Measurements from ENCODE around the gene FBXL20. TPM values are rescaled to one million over a fixed set of nuclear protein-coding genes. Genes with fewer than 3 reads are reported as not detected.

FBXL20 gene
- total RNA-seq, 1 experiment from 2014 or later, result 17.2 TPM

- H4K20me1 ChIP-seq (ENCODE audit: insufficient read depth), result no peaks in the 10 kb centered on the region
- ChIA-PET RAD21 (ENCODE audit: low non-redundant PET in 1 of 2, low total read pairs in 2 of 2, uncharacterized antibody in 2 of 2, unreplicated experiment in 2 of 2) (interaction anchor here in 1 of 2 experiments (0.7 kb wide), 1 partner anchor 11 kb away, joined by 3 read pairs; no protein-coding TSS in a partner anchor), POLR2A (no interaction called here), CTCF (no interaction called here)
- TF ChIP-seq ATF3 (IDR thresholded peaks at IDR 0.05) (no peak), SP1 (IDR thresholded peaks at IDR 0.05; ENCODE audit: low read depth) (no peak), YY1 (IDR thresholded peaks at IDR 0.05; ENCODE audit: extremely low read depth, insufficient replicate concordance, low read depth, low read length) (no peak), TCF7L2 (IDR thresholded peaks at IDR 0.05; ENCODE audit: borderline replicate concordance, extremely low read depth, insufficient read depth, insufficient read length) (no peak)
- TF ChIP-seq, protein P1, sequence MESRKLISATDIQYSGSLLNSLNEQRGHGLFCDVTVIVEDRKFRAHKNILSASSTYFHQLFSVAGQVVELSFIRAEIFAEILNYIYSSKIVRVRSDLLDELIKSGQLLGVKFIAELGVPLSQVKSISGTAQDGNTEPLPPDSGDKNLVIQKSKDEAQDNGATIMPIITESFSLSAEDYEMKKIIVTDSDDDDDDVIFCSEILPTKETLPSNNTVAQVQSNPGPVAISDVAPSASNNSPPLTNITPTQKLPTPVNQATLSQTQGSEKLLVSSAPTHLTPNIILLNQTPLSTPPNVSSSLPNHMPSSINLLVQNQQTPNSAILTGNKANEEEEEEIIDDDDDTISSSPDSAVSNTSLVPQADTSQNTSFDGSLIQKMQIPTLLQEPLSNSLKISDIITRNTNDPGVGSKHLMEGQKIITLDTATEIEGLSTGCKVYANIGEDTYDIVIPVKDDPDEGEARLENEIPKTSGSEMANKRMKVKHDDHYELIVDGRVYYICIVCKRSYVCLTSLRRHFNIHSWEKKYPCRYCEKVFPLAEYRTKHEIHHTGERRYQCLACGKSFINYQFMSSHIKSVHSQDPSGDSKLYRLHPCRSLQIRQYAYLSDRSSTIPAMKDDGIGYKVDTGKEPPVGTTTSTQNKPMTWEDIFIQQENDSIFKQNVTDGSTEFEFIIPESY (IDR thresholded peaks at IDR 0.05; ENCODE audit: extremely low read depth, insufficient replicate concordance, low read length), result no peak
- no peaks in the 10 kb centered on the region for H3K79me2 ChIP-seq (ENCODE audit: insufficient read depth, low read length)
- H3K4me1 ChIP-seq (ENCODE audit: control insufficient read depth in 1 of 2, insufficient read depth in 2 of 2, low read length in 2 of 2), result no peaks in the 10 kb centered on the region
- no peak overlapping the region for H3K9ac ChIP-seq (ENCODE audit: low read length)
- no peaks in the 10 kb centered on the region for H3K36me3 ChIP-seq (ENCODE audit: control insufficient read depth in 1 of 2, insufficient read depth in 2 of 2, low read length in 2 of 2)
- BruUV-seq (replicated peaks), result no TSS peak
- no peak overlapping the region for H2AFZ ChIP-seq (ENCODE audit: low read depth, low read length, poor library complexity, severe bottlenecking)
- no peaks in the 10 kb centered on the region for H3K9me2 ChIP-seq (ENCODE audit: insufficient read depth)
- H3K27ac ChIP-seq (ENCODE audit: low read depth, low read length), result no peak overlapping the region
- DNase-seq (ENCODE audit: low read depth, low spot score), result no peak
- H3K27me3 ChIP-seq (ENCODE audit: insufficient read depth, low read length), result no peaks in the 10 kb centered on the region
- intact Hi-C loops (cut with micrococcal nuclease), result no loop called here
- no peaks in the 10 kb centered on the region for H3K9me3 ChIP-seq (ENCODE audit: control insufficient read depth in 1 of 2, insufficient read depth in 1 of 2, low read depth in 1 of 2, low read length in 2 of 2)
- ATAC-seq, result no peak
- no peak overlapping the region for H3K4me3 ChIP-seq (replicated peaks in 1 of 2; ENCODE audit: low read depth in 1 of 2, low read length in 2 of 2)
- no peak overlapping the region for H3K4me2 ChIP-seq (ENCODE audit: low read length)
Measured at GRCh38 chr17:39361064-39361463, 40.4 kb downstream of the FBXL20 start.

DNA sequence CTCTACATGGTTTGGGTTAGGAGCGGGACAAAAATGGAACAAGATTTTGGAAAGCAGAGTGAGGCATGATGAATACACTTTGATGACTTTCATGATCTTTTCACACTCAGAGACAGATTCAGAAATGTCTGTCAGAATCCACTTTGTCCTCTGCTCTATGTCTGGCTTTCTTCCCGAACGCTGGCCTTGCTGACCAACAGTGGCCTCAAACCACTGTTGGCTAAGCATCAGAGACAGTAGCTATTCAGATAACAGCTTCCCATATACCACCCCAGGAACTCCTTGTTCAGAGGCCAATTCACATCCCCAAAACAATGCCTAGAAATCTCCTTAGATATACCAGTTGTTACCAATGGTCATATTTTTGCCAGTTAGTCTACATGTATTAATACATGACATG, 40.9 kb downstream of the FBXL20 start:
- intact Hi-C loops (cut with micrococcal nuclease), result no loop called here
- H3K4me1 ChIP-seq (ENCODE audit: control insufficient read depth in 1 of 2, insufficient read depth in 2 of 2, low read length in 2 of 2), result no peaks in the 10 kb centered on the region
- no peak overlapping the region for H3K4me2 ChIP-seq (ENCODE audit: low read length)
- ChIA-PET CTCF (no interaction called here), POLR2A (no interaction called here), RAD21 (ENCODE audit: low non-redundant PET in 1 of 2, low total read pairs in 2 of 2, uncharacterized antibody in 2 of 2, unreplicated experiment in 2 of 2) (no interaction called here)
- ATAC-seq (no peak), DNase-seq (ENCODE audit: low read depth, low spot score) (no peak)
- no peaks in the 10 kb centered on the region for H3K9me3 ChIP-seq (ENCODE audit: control insufficient read depth in 1 of 2, insufficient read depth in 1 of 2, low read depth in 1 of 2, low read length in 2 of 2)
- H3K9ac ChIP-seq (ENCODE audit: low read length), result no peak overlapping the region
- TF ChIP-seq ELF1 (IDR thresholded peaks at IDR 0.05; ENCODE audit: borderline replicate concordance, low read depth), result no peak
- no peak for TF ChIP-seq ZNF274 (IDR thresholded peaks at IDR 0.05; ENCODE audit: low read depth, low read length)
- TF ChIP-seq FOSL1 (IDR thresholded peaks at IDR 0.05; ENCODE audit: low read depth), result no peak
- TF ChIP-seq CEBPB (IDR thresholded peaks at IDR 0.05; ENCODE audit: low read depth), result no peak
- no peak for TF ChIP-seq EZH2 (IDR thresholded peaks at IDR 0.05)
- no peak for TF ChIP-seq EZH2phosphoT487 (IDR thresholded peaks at IDR 0.05; ENCODE audit: borderline replicate concordance)
- no peak for TF ChIP-seq YY1 (IDR thresholded peaks at IDR 0.05; ENCODE audit: extremely low read depth, insufficient replicate concordance, low read depth, low read length)
- no peak for TF ChIP-seq POLR2A (IDR thresholded peaks at IDR 0.05; ENCODE audit: borderline replicate concordance, extremely low read depth, insufficient read depth, insufficient read length)
- TF ChIP-seq SIN3A (IDR thresholded peaks at IDR 0.05; ENCODE audit: low read depth), result no peak
- TF ChIP-seq TCF7L2 (IDR thresholded peaks at IDR 0.05; ENCODE audit: borderline replicate concordance, extremely low read depth, insufficient read depth, insufficient read length), result no peak
- H3K27ac ChIP-seq (ENCODE audit: low read depth, low read length), result no peak overlapping the region
- H3K4me3 ChIP-seq (replicated peaks in 1 of 2; ENCODE audit: low read depth in 1 of 2, low read length in 2 of 2), result no peak overlapping the region
- H2AFZ ChIP-seq (ENCODE audit: low read depth, low read length, poor library complexity, severe bottlenecking), result no peak overlapping the region
- no peaks in the 10 kb centered on the region for H4K20me1 ChIP-seq (ENCODE audit: insufficient read depth)
- no peaks in the 10 kb centered on the region for H3K79me2 ChIP-seq (ENCODE audit: insufficient read depth, low read length)
- no TSS peak for BruUV-seq (replicated peaks)
- H3K36me3 ChIP-seq (ENCODE audit: control insufficient read depth in 1 of 2, insufficient read depth in 2 of 2, low read length in 2 of 2), result no peaks in the 10 kb centered on the region
- H3K27me3 ChIP-seq (ENCODE audit: insufficient read depth, low read length), result no peaks in the 10 kb centered on the region
- H3K9me2 ChIP-seq (ENCODE audit: insufficient read depth), result no peaks in the 10 kb centered on the region

Data from HCT116 (cell line).